ENCODE data around the gene ARAP1. TPM values are rescaled to one million over a fixed set of nuclear protein-coding genes. Genes with fewer than 3 reads are reported as not detected.

The ARAP1 gene
- total RNA-seq, 1 donor from 2014 or later: 49.5 TPM

DNA sequence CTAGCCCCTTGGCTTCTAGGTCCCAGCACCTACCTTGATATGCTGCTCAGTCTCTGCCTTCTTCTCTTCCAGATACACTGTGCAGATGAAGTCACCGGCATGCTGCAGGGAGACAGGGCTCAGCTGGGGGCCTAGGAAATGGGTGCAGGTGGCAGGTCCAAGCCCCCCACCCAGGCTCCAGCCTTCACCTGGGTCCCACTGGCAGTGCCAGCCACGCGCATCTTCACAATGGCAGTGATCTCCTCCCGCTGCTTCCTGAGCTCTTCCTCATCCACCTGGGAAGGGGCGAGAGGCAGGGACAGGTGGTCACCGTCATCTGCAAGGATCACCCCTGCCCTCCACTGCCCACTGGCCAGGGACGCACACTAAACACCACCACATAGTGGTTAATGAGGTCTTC lies 56.9 kb downstream of the ARAP1 start:
- Histone ChIP-seq H3K4me3 (ENCODE audit: low read depth, low read length) (no peak overlapping the region), H3K36me3 (ENCODE audit: control insufficient read depth, insufficient read depth, low read length) (peaks cover 68% of the 10 kb centered on the region), H3K27me3 (ENCODE audit: control insufficient read depth, insufficient read depth, low read length) (no peaks in the 10 kb centered on the region)
- no peak for DNase-seq (ENCODE audit: low read depth)
- TF ChIP-seq, protein P1, sequence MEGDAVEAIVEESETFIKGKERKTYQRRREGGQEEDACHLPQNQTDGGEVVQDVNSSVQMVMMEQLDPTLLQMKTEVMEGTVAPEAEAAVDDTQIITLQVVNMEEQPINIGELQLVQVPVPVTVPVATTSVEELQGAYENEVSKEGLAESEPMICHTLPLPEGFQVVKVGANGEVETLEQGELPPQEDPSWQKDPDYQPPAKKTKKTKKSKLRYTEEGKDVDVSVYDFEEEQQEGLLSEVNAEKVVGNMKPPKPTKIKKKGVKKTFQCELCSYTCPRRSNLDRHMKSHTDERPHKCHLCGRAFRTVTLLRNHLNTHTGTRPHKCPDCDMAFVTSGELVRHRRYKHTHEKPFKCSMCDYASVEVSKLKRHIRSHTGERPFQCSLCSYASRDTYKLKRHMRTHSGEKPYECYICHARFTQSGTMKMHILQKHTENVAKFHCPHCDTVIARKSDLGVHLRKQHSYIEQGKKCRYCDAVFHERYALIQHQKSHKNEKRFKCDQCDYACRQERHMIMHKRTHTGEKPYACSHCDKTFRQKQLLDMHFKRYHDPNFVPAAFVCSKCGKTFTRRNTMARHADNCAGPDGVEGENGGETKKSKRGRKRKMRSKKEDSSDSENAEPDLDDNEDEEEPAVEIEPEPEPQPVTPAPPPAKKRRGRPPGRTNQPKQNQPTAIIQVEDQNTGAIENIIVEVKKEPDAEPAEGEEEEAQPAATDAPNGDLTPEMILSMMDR (IDR thresholded peaks at IDR 0.05; ENCODE audit: insufficient read depth, low read length, severe bottlenecking): no peak
- FAIRE-seq: no peak

GRCh38 chr11:72693271-72693968 lies 58.8 kb downstream of the ARAP1 start:
- Histone ChIP-seq H3K36me3 (ENCODE audit: control insufficient read depth, insufficient read depth, low read length) (peaks cover 63% of the 10 kb centered on the region), H3K27me3 (ENCODE audit: control insufficient read depth, insufficient read depth, low read length) (no peaks in the 10 kb centered on the region), H3K4me3 (ENCODE audit: low read depth, low read length) (no peak overlapping the region)
- FAIRE-seq (no peak), DNase-seq (ENCODE audit: low read depth) (no peak)
- TF ChIP-seq, protein P1 (IDR thresholded peaks at IDR 0.05; ENCODE audit: insufficient read depth, low read length, severe bottlenecking): no peak

DNA sequence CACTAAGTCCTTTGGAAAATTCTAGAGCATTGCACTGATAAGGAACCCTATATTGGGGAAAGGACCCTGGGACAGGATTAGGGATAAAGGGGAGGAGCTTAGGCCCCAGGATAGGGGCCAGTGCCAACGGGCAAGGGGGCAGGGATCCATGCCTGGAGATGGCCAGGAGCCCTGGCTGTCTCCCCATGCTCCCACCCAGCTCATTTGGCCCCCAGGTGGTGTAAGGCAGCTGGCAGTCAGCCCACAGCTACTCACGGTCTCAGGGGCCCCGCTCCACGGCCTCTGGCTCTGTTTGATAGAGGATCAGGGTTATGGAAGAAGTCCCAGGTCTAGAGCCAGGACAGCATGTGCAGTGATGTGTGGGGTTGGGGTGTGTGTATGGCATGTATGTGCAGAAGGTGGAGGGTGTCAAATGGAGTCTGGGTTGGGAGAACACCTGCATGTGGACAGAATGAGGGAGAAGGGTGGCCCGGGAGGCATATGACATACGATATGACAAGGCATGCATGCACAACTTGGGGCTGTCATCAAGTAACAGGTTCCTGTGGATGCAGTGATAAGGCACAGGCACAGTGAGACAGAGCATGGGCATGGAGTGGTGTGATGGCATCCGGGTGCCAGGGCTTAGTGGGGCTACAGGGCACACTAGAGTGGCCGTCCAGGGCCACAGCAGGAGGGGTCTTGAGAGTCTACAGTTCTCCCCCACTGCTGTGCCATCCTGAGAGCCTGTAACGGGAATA lies 59.5 kb downstream of the ARAP1 start:
- DNase-seq (ENCODE audit: low read depth): no peak
- TF ChIP-seq, protein P1 (IDR thresholded peaks at IDR 0.05; ENCODE audit: insufficient read depth, low read length, severe bottlenecking): no peak
- peak; percentile 90 for FAIRE-seq
- Histone ChIP-seq H3K36me3 (ENCODE audit: control insufficient read depth, insufficient read depth, low read length) (peaks cover 61% of the 10 kb centered on the region), H3K4me3 (ENCODE audit: low read depth, low read length) (no peak overlapping the region), H3K27me3 (ENCODE audit: control insufficient read depth, insufficient read depth, low read length) (no peaks in the 10 kb centered on the region)

GRCh38 chr11:72690166-72690565 lies 62.0 kb downstream of the ARAP1 start:
- DNase-seq (ENCODE audit: low read depth): no peak
- Histone ChIP-seq H3K4me3 (ENCODE audit: low read depth, low read length) (no peak overlapping the region), H3K36me3 (ENCODE audit: control insufficient read depth, insufficient read depth, low read length) (peaks cover 50% of the 10 kb centered on the region), H3K27me3 (ENCODE audit: control insufficient read depth, insufficient read depth, low read length) (no peaks in the 10 kb centered on the region)
- TF ChIP-seq, protein P1 (IDR thresholded peaks at IDR 0.05; ENCODE audit: insufficient read depth, low read length, severe bottlenecking): no peak
- FAIRE-seq: no peak

DNA sequence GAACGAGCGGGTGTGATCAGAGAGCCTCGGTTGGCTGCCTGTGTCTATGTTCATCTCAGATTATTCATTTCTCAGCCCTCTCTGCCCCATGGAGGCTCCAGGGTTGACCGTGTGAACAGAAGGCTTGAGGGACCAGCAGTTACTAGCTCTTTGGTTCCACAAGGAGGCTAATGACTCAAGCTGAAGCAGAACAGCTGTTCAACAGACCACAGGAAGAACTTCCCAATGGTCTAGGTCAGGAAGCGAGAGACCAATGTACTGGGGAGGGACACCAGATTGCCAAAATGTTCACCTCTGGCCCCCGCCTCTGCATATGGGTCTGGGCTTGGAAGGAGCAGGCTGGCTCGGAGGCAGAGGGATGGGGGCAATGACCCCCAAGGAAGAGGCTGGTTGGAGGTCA lies 63.3 kb downstream of the ARAP1 start:
- H3K4me3 ChIP-seq (ENCODE audit: low read depth, low read length): no peak overlapping the region
- FAIRE-seq (peak; percentile 7), DNase-seq (ENCODE audit: low read depth) (no peak)
- TF ChIP-seq, protein P1 (IDR thresholded peaks at IDR 0.05; ENCODE audit: insufficient read depth, low read length, severe bottlenecking): no peak
- H3K36me3 ChIP-seq (ENCODE audit: control insufficient read depth, insufficient read depth, low read length): peaks cover 44% of the 10 kb centered on the region
- H3K27me3 ChIP-seq (ENCODE audit: control insufficient read depth, insufficient read depth, low read length): no peaks in the 10 kb centered on the region

Measured in bronchial epithelial cell (primary cell).